Measurements from ENCODE around the gene GPR137. TPM values are rescaled to one million over a fixed set of nuclear protein-coding genes. Genes with fewer than 3 reads are reported as not detected.
"Not testable (repeated sequence)": the region's sequence is repeated elsewhere in the genome, so short reads cannot be mapped to it uniquely, and the experiment has no call there.

GPR137 gene
- total RNA-seq, 3 donors from 2014 or later (not counting 1 experiment from before 2014, with no cell fraction given), result 29.1 to 61.3 (median 34.4) TPM

DNA sequence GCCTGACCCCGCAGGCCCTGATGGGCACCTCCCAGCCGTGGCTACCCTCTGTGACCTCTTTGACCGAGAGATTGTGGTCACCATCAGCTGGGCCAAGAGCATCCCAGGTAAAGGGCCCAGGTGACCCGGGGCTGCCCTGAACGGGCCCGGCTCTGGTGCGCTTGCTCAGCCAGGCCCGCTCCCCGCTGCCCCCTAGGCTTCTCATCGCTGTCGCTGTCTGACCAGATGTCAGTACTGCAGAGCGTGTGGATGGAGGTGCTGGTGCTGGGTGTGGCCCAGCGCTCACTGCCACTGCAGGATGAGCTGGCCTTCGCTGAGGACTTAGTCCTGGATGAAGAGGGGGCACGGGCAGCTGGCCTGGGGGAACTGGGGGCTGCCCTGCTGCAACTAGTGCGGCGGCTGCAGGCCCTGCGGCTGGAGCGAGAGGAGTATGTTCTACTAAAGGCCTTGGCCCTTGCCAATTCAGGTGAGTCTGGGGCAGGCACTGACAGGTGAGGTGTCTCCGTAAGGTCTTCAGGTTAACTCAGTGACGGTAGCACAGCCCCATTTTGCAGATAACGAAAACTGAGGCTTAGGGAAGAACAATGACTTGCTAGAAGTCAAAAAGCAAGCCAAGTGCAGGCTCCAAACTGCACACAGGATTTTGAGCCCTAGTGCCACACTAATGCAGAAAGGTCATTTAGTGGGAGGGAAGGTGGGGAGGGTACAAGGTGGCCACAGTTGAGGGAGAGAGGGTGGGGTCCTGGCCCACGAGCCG, 29.3 kb downstream of the GPR137 start:
- H3K27ac Mint-ChIP-seq, result no peak overlapping the region
- H3K36me3 Mint-ChIP-seq, result no peaks in the 10 kb centered on the region
- 94% methylated on average over 24 of the region's 24 CpGs for WGBS (ENCODE audit: insufficient coverage)
- H3K27me3 ChIP-seq (ENCODE audit: control insufficient read depth, insufficient read depth, low read length), result no peaks in the 10 kb centered on the region
- ATAC-seq (no peak), DNase-seq (no peak)
- H3K4me3 ChIP-seq (ENCODE audit: low read length), result no peak overlapping the region
- peaks cover 26% of the 10 kb centered on the region for H3K36me3 ChIP-seq (ENCODE audit: control insufficient read depth, insufficient read depth, low read length)
- H3K9me3 ChIP-seq (ENCODE audit: control insufficient read depth, insufficient read depth, low read length), result no peaks in the 10 kb centered on the region
- H3K4me1 ChIP-seq (ENCODE audit: control insufficient read depth, insufficient read depth, low read length), result peaks cover 30% of the 10 kb centered on the region
- TF ChIP-seq, protein P1, sequence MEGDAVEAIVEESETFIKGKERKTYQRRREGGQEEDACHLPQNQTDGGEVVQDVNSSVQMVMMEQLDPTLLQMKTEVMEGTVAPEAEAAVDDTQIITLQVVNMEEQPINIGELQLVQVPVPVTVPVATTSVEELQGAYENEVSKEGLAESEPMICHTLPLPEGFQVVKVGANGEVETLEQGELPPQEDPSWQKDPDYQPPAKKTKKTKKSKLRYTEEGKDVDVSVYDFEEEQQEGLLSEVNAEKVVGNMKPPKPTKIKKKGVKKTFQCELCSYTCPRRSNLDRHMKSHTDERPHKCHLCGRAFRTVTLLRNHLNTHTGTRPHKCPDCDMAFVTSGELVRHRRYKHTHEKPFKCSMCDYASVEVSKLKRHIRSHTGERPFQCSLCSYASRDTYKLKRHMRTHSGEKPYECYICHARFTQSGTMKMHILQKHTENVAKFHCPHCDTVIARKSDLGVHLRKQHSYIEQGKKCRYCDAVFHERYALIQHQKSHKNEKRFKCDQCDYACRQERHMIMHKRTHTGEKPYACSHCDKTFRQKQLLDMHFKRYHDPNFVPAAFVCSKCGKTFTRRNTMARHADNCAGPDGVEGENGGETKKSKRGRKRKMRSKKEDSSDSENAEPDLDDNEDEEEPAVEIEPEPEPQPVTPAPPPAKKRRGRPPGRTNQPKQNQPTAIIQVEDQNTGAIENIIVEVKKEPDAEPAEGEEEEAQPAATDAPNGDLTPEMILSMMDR (IDR thresholded peaks at IDR 0.05), result no peak
- intact Hi-C loops (cut with micrococcal nuclease), result loop anchor here (5.0 kb wide), 1 partner anchor 128 kb away; the partner anchor contains the start of gene STIP1
- no peak overlapping the region for H3K27ac ChIP-seq (ENCODE audit: low read length)
- no peaks in the 10 kb centered on the region for H3K9me3 Mint-ChIP-seq
- peaks cover 44 to 45% of the 10 kb centered on the region in 2 donors for H3K4me1 Mint-ChIP-seq
- no peaks in the 10 kb centered on the region for H3K27me3 Mint-ChIP-seq (ENCODE audit: low read depth in 2 of 2)
- H3K4me3 Mint-ChIP-seq, result no peak overlapping the region

DNA sequence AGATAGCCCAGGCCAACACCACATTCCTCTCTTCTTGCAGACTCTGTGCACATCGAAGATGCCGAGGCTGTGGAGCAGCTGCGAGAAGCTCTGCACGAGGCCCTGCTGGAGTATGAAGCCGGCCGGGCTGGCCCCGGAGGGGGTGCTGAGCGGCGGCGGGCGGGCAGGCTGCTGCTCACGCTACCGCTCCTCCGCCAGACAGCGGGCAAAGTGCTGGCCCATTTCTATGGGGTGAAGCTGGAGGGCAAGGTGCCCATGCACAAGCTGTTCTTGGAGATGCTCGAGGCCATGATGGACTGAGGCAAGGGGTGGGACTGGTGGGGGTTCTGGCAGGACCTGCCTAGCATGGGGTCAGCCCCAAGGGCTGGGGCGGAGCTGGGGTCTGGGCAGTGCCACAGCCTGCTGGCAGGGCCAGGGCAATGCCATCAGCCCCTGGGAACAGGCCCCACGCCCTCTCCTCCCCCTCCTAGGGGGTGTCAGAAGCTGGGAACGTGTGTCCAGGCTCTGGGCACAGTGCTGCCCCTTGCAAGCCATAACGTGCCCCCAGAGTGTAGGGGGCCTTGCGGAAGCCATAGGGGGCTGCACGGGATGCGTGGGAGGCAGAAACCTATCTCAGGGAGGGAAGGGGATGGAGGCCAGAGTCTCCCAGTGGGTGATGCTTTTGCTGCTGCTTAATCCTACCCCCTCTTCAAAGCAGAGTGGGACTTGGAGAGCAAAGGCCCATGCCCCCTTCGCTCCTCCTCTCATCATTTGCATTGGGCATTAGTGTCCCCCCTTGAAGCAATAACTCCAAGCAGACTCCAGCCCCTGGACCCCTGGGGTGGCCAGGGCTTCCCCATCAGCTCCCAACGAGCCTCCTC, 30.2 kb downstream of the GPR137 start:
- H3K27me3 ChIP-seq (ENCODE audit: control insufficient read depth, insufficient read depth, low read length); H3K4me3 ChIP-seq (ENCODE audit: low read length); ATAC-seq; H3K27ac ChIP-seq (ENCODE audit: low read length); H3K9me3 ChIP-seq (ENCODE audit: control insufficient read depth, insufficient read depth, low read length); H3K36me3 Mint-ChIP-seq; DNase-seq; H3K9me3 Mint-ChIP-seq; H3K27me3 Mint-ChIP-seq (ENCODE audit: low read depth in 2 of 2): not testable (repeated sequence)
- WGBS (ENCODE audit: insufficient coverage), result 91% methylated on average over 25 of the region's 25 CpGs
- H3K36me3 ChIP-seq (ENCODE audit: control insufficient read depth, insufficient read depth, low read length), result peaks cover 28% of the 10 kb centered on the region
- peaks cover 30% of the 10 kb centered on the region for H3K4me1 ChIP-seq (ENCODE audit: control insufficient read depth, insufficient read depth, low read length)
- peak overlapping the region; percentile 88 to 99 for H3K27ac Mint-ChIP-seq
- H3K4me3 Mint-ChIP-seq, result peak overlapping the region; percentile 97
- peaks cover 53 to 54% of the 10 kb centered on the region in 2 donors for H3K4me1 Mint-ChIP-seq
- intact Hi-C loops (cut with micrococcal nuclease), result loop anchor here (5.0 kb wide), 1 partner anchor 129 kb away; the partner anchor contains the start of gene STIP1

DNA sequence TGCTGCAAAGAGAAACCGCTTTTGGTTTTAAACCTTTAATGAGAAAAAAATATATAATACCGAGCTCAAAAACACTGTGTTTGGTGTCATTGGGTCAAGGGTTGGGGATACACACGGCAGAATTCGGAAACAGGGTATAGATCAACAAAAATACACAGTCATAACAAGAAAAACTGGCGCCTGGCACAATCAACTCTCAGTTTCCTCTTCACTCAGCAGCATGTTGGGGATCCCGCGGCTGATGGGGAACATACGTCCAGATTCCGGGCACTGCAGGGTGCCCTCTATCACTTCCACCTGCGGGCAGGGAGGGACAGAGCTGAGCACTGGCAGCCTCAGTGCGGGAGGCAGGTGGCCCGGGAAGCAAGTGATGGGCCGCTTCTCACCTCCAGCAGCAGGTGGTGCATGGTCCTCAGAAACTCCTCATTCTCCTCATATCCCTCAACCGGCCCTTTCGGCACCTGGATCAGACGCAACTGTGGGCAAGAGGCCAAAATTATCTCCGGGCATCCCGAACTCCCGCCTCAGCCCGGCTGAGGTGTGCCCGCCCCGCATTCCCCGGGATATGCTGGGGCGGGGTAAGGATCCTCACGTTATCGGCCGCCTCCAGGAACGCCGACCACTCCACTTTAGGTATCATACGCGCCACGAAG, 31.1 kb downstream of the GPR137 start:
- H3K9me3 ChIP-seq (ENCODE audit: control insufficient read depth, insufficient read depth, low read length), result no peaks in the 10 kb centered on the region
- peak overlapping the region; percentile 97 for H3K4me3 Mint-ChIP-seq
- 4% methylated on average over 29 of the region's 32 CpGs for WGBS (ENCODE audit: insufficient coverage)
- H3K27ac ChIP-seq (ENCODE audit: low read length), result peak overlapping the region; percentile 86
- ATAC-seq (no peak), DNase-seq (peak in 1 of 2 donors; percentile 76)
- H3K27me3 Mint-ChIP-seq (ENCODE audit: low read depth in 2 of 2), result no peaks in the 10 kb centered on the region
- H3K36me3 ChIP-seq (ENCODE audit: control insufficient read depth, insufficient read depth, low read length), result peaks cover 30% of the 10 kb centered on the region
- peak overlapping the region; percentile 91 for H3K4me3 ChIP-seq (ENCODE audit: low read length)
- peaks cover 55 to 62% of the 10 kb centered on the region in 2 donors for H3K4me1 Mint-ChIP-seq
- TF ChIP-seq, protein P1 (IDR thresholded peaks at IDR 0.05), result no peak
- peak overlapping the region; percentile 88 to 99 for H3K27ac Mint-ChIP-seq
- H3K36me3 Mint-ChIP-seq, result no peaks in the 10 kb centered on the region
- H3K9me3 Mint-ChIP-seq, result no peaks in the 10 kb centered on the region
- intact Hi-C loops (cut with micrococcal nuclease), result loop anchor here (1.0 to 5.0 kb wide), 4 partner anchors 11 to 129 kb away; partner anchors contain the start of genes CCDC88B, ESRRA and STIP1
- H3K27me3 ChIP-seq (ENCODE audit: control insufficient read depth, insufficient read depth, low read length), result no peaks in the 10 kb centered on the region
- peaks cover 30% of the 10 kb centered on the region for H3K4me1 ChIP-seq (ENCODE audit: control insufficient read depth, insufficient read depth, low read length)

Data from natural killer cell (primary cell).